ENCODE data around the gene CROCC. TPM values are rescaled to one million over a fixed set of nuclear protein-coding genes. Genes with fewer than 3 reads are reported as not detected.
A peak's percentile ranks its signal among the peaks of the same experiment; 100 is the strongest.

Gene CROCC
- total and polyA plus RNA-seq, 9 of the 15 experiments (the other 6 are each of a cell fraction or from before 2014, with no cell fraction given), result 0.17 to 15.4 (median 7.6) TPM

- no peak; the same call in 1 of the 2 replicates for TF ChIP-seq ZNF239 (CRISPR knock-in tag; IDR thresholded peaks at IDR 0.05)
- no peak for TF ChIP-seq ZNF766 (CRISPR knock-in tag; conservative IDR thresholded peaks at IDR 0.05)
- TF ChIP-seq E4F1 (CRISPR knock-in tag; IDR thresholded peaks at IDR 0.05; ENCODE audit: borderline replicate concordance), result no peak
- TF ChIP-seq MBD1 (CRISPR knock-in tag; IDR thresholded peaks at IDR 0.05), result no peak
- TF ChIP-seq CHD2 (IDR thresholded peaks at IDR 0.05; ENCODE audit: low read depth, low read length), result no peak
- no peak for TF ChIP-seq KDM2B (CRISPR knock-in tag; IDR thresholded peaks at IDR 0.05)
- 0 out of 2 replicates have a peak, but pooled peaks have one; percentile 21 for TF ChIP-seq ZBTB9 (CRISPR knock-in tag; IDR thresholded peaks at IDR 0.05)
- no peak for TF ChIP-seq ZNF551 (CRISPR knock-in tag; IDR thresholded peaks at IDR 0.05)
- TF ChIP-seq SAP30 (IDR thresholded peaks at IDR 0.05; ENCODE audit: borderline replicate concordance, insufficient read depth, low read depth, low read length, poor library complexity, severe bottlenecking), result no peak
- TF ChIP-seq NR2F6 (CRISPR knock-in tag; IDR thresholded peaks at IDR 0.05), result no peak
- TF ChIP-seq TARDBP (IDR thresholded peaks at IDR 0.05), result 0 out of 2 replicates have a peak, but pooled peaks have one; percentile 17
- no peak for TF ChIP-seq NFE2L1 (tag; IDR thresholded peaks at IDR 0.05; ENCODE audit: borderline replicate concordance, low read depth)
- TF ChIP-seq ARID1B (IDR thresholded peaks at IDR 0.05), result peak; percentile 27; the same call in 1 of the 2 replicates
- no peak for TF ChIP-seq NR2C2 (CRISPR knock-in tag; IDR thresholded peaks at IDR 0.05)
- TF ChIP-seq NR2C2 (tag; IDR thresholded peaks at IDR 0.05), result no peak
- TF ChIP-seq SMARCE1 (IDR thresholded peaks at IDR 0.05), result no peak
- no peak for TF ChIP-seq POLR2AphosphoS5 (IDR thresholded peaks at IDR 0.05; ENCODE audit: control insufficient read depth, insufficient read depth, low read depth, low read length)
- TF ChIP-seq SMAD4 (CRISPR knock-in tag; conservative IDR thresholded peaks at IDR 0.05), result 0 out of 2 replicates have a peak, but pooled peaks have one; percentile 34
- TF ChIP-seq THAP12 (CRISPR knock-in tag; IDR thresholded peaks at IDR 0.05), result 0 out of 2 replicates have a peak, but pooled peaks have one; percentile 43
- no peak for TF ChIP-seq CC2D1A (IDR thresholded peaks at IDR 0.05)
These were observed 39.0 kb downstream of the CROCC start (continued) for GRCh38 chr1:16960560-16961296.
